Glutamatergic neuron (in vitro differentiated cells): ENCODE results near the gene DLG2. TPM values are rescaled to one million over a fixed set of nuclear protein-coding genes. Genes with fewer than 3 reads are reported as not detected.

Experiments
- DNase-seq: peaks from one replicate; pipeline ENCODE4 v3.0.0; 2022
- H3K27ac Mint-ChIP-seq: one replicate; pipeline ENCODE4 v1.8.0; 2020; ENCODE audit warnings: mild to moderate bottlenecking, mixed read lengths, inconsistent platforms; ENCODE audit not compliant: unreplicated experiment
- H3K27me3 Mint-ChIP-seq: one replicate; pipeline ENCODE4 v1.8.0; 2020; ENCODE audit warnings: mild to moderate bottlenecking, moderate library complexity, mixed read lengths, inconsistent platforms; ENCODE audit not compliant: unreplicated experiment
- H3K36me3 Mint-ChIP-seq: one replicate; pipeline ENCODE4 v1.8.0; 2020; ENCODE audit warnings: mild to moderate bottlenecking, mixed read lengths, inconsistent platforms; ENCODE audit not compliant: unreplicated experiment
- H3K4me1 Mint-ChIP-seq: one replicate; pipeline ENCODE4 v1.8.0; 2020; ENCODE audit warnings: mild to moderate bottlenecking, low read depth, mixed read lengths, inconsistent platforms; ENCODE audit not compliant: unreplicated experiment
- H3K4me3 Mint-ChIP-seq: one replicate; pipeline ENCODE4 v1.8.0; 2020; ENCODE audit warnings: mild to moderate bottlenecking, mixed read lengths, inconsistent platforms; ENCODE audit not compliant: unreplicated experiment
- H3K9me3 Mint-ChIP-seq: one replicate; pipeline ENCODE4 v1.8.0; 2020; ENCODE audit warnings: mild to moderate bottlenecking, moderate library complexity, mixed read lengths, inconsistent platforms; ENCODE audit not compliant: unreplicated experiment
- total RNA-seq: library from RNA; stranded (reverse); fragmentation: NEBNext Ultra II Directional; extraction: Animal tissue kit (Norgen Biotek cat#: 25700); gene quantifications from one replicate; pipeline ENCODE4 v1.2.1, GENCODE V29; 2021; ENCODE audit not compliant: unreplicated experiment
- TF ChIP-seq, protein P1 (sequence below): fragments of 200-600 bp; sonication (generic); IDR thresholded peaks from one replicate; pipeline ENCODE4 v1.5.0; 2021; ENCODE audit not compliant: partially characterized antibody, unreplicated experiment

Gene DLG2
- total RNA-seq, 1 donor from 2014 or later, result 2.9 TPM

DNA sequence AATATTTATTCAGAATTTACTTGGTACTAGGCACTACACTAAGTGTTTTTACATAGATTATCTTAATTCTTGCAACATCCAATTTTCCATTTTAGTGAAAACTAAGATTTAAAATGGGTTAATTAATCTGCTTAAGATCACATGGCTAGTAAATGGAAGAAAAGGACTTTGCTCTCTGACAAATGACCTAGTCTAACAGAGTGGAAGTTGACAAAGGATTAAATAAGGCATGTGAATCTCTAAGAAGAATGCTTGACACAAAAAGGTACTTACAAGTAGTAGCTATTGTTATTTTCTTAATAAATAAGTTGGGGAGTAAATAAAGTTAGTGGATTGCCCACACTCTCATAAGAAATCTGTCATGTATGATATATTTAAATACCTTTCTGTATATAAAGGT is 584.8 kb downstream of the DLG2 start:
- Mint-ChIP-seq H3K4me1 (peaks cover 17% of the 10 kb centered on the region), H3K27ac (no peak overlapping the region), H3K4me3 (no peak overlapping the region), H3K9me3 (peaks cover 2% of the 10 kb centered on the region), H3K27me3 (no peaks in the 10 kb centered on the region), H3K36me3 (no peaks in the 10 kb centered on the region)
- TF ChIP-seq, protein P1, sequence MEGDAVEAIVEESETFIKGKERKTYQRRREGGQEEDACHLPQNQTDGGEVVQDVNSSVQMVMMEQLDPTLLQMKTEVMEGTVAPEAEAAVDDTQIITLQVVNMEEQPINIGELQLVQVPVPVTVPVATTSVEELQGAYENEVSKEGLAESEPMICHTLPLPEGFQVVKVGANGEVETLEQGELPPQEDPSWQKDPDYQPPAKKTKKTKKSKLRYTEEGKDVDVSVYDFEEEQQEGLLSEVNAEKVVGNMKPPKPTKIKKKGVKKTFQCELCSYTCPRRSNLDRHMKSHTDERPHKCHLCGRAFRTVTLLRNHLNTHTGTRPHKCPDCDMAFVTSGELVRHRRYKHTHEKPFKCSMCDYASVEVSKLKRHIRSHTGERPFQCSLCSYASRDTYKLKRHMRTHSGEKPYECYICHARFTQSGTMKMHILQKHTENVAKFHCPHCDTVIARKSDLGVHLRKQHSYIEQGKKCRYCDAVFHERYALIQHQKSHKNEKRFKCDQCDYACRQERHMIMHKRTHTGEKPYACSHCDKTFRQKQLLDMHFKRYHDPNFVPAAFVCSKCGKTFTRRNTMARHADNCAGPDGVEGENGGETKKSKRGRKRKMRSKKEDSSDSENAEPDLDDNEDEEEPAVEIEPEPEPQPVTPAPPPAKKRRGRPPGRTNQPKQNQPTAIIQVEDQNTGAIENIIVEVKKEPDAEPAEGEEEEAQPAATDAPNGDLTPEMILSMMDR, result no peak
- DNase-seq, result no peak

DNA sequence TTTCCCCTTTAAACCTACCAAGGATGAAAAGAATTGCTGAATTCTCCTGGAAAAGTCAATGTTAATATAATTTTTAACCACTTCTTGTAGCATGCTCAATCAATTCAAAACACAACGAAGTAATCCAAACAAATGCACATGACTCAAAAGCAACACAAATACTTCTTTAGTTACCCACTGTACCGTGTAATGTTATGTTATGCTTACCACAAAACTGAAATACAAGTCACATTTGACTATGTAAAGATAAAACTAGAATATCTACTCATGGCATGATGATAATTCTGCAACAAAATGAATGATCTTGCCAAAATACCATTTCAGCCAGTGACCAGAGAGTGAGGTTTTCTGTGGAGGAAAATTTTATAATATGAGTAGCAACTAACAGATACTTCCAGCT is 587.0 kb downstream of the DLG2 start:
- Mint-ChIP-seq H3K4me3 (no peak overlapping the region), H3K9me3 (peaks cover 2% of the 10 kb centered on the region), H3K36me3 (no peaks in the 10 kb centered on the region), H3K27me3 (no peaks in the 10 kb centered on the region), H3K4me1 (peaks cover 13% of the 10 kb centered on the region), H3K27ac (no peak overlapping the region)
- no peak for DNase-seq
- TF ChIP-seq, protein P1, result no peak

DNA sequence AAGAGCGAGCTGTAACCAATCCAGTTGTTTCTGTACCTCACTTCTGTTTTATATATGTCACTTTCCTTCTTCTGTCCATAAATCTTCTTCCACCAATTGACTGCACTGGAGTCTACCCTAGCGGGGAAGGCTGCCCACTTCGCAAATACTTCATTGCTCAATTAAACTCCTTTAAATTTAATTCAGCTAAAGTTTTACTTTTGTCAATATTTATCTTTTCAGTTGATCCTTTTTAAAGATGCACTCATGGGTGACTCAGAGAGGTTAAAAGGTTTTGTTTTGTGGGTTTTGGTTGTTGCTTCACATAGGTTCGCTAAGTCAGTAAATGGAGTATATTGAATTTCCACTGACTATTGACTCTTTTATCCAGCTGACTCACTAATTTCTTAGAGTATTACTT is 597.2 kb downstream of the DLG2 start:
- DNase-seq, result no peak
- no peaks in the 10 kb centered on the region for H3K9me3 Mint-ChIP-seq
- TF ChIP-seq, protein P1, result no peak
- H3K27me3 Mint-ChIP-seq, result no peaks in the 10 kb centered on the region
- H3K36me3 Mint-ChIP-seq, result no peaks in the 10 kb centered on the region
- no peaks in the 10 kb centered on the region for H3K4me1 Mint-ChIP-seq
- no peak overlapping the region for H3K4me3 Mint-ChIP-seq
- H3K27ac Mint-ChIP-seq, result no peak overlapping the region

DNA sequence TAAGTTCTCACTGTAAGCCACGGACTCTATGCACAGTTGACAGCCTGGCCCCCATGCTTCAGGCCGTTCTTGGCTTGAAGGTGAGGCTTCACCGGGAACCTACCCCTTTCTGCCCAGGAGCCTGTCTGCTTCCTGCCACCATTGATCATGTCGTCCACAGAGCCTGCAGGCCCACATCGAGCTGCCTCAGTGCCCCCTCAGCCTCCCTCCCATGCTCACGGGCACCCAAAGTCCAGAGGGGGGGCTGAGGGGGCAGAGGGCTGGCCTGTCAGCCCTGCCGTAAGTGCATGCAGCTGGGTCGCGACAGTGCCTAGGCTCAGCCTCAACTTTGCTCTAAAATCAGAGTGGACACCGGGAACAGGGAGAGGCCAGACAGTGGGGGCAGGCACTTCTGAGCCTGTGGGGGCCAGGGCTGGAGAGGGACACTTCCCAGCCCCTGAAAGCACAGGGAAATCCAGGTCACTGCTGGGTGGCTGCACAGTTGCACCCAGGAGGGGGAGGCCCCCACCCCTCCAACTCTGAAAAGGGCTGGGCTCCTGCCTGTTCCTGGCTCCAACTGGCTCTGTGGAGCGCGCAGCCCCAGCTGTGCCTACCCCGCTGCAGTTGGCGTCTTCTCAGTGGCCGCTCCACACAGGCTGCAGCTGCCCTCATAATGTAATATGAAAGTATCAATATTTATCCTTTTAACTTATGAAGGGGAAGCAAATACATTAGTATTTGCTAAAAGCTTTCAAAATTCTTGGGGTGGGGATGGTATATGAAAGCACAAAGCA is 598.6 kb downstream of the DLG2 start:
- no peaks in the 10 kb centered on the region for H3K36me3 Mint-ChIP-seq
- H3K27me3 Mint-ChIP-seq, result no peaks in the 10 kb centered on the region
- no peaks in the 10 kb centered on the region for H3K9me3 Mint-ChIP-seq
- DNase-seq, result no peak
- H3K4me1 Mint-ChIP-seq, result peaks cover 5% of the 10 kb centered on the region
- TF ChIP-seq, protein P1, result no peak
- no peak overlapping the region for H3K27ac Mint-ChIP-seq
- no peak overlapping the region for H3K4me3 Mint-ChIP-seq

DNA sequence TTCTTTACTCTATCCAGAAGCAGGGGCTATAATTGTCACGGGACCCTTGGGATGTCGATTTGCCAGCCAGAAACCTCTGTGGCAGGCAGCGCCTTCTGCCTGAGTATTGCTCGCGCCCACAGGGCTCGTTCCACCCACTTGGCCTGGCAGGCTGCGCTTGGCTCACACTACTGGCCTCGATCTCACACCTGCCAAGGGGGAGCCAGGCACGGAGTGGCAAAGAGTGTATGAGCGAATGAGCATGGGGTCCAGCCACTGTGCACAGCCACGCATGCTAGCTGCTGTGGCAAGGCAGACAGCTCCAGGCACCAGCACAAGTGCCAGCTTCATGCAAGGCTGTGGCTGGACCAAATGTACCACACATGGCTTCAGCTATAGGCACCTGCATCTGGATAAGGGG is 599.8 kb downstream of the DLG2 start:
- H3K36me3 Mint-ChIP-seq, result no peaks in the 10 kb centered on the region
- no peaks in the 10 kb centered on the region for H3K27me3 Mint-ChIP-seq
- TF ChIP-seq, protein P1, result no peak
- peak; percentile 16 for DNase-seq
- H3K27ac Mint-ChIP-seq, result no peak overlapping the region
- no peak overlapping the region for H3K4me3 Mint-ChIP-seq
- H3K9me3 Mint-ChIP-seq, result no peaks in the 10 kb centered on the region
- H3K4me1 Mint-ChIP-seq, result peaks cover 5% of the 10 kb centered on the region
